Right lung (tissue), 10 donors: Measurements from ENCODE around the gene CEMIP2. TPM values are rescaled to one million over a fixed set of nuclear protein-coding genes. Genes with fewer than 3 reads are reported as not detected.
A peak's percentile ranks its signal among the peaks of the same experiment; 100 is the strongest.
"Not testable (repeated sequence)": the region's sequence is repeated elsewhere in the genome, so short reads cannot be mapped to it uniquely, and the experiment has no call there.

Experiments
- DNase-seq, 2 donors: peaks; one replicate each; pipeline ENCODE4 v3.0.0-alpha.2; 2013
- long read RNA-seq, 8 donors: transcript quantifications; one replicate each; lab custom pipeline, GENCODE V29; 2026
- polyA plus RNA-seq, 5 donors: library from polyadenylated mRNA; unstranded; fragments of 120-200 nt; gene quantifications; one replicate each; pipeline versions ENCODE4 v1.2.1 to v1.2.3, GENCODE V29; 2013; ENCODE audit warnings: inconsistent platforms in 1 of 5, low replicate concordance in 1 of 5; ENCODE audit not compliant: insufficient read length in 5 of 5, insufficient read depth in 1 of 5

CEMIP2 gene
- polyA plus RNA-seq: 10 to 100 TPM; 37.8 to 57.5 (median 50.2) TPM
- long read RNA-seq, donor 1, full-length matches to known transcripts: 6 of 6 reads
- long read RNA-seq, donor 1, partial matches to known transcripts: 0 of 6 reads
- long read RNA-seq, donor 1, other reads (novel, unspliced or antisense): 0 of 6 reads
- long read RNA-seq, donor 2, full-length matches to known transcripts: 1 of 1 reads
- long read RNA-seq, donor 2, partial matches to known transcripts: 0 of 1 reads
- long read RNA-seq, donor 2, other reads (novel, unspliced or antisense): 0 of 1 reads
- long read RNA-seq, donor 3, full-length matches to known transcripts: 8 of 8 reads
- long read RNA-seq, donor 3, partial matches to known transcripts: 0 of 8 reads
- long read RNA-seq, donor 3, other reads (novel, unspliced or antisense): 0 of 8 reads
- long read RNA-seq, donor 4, partial matches to known transcripts: 0 of 1 reads
- long read RNA-seq, donor 4, other reads (novel, unspliced or antisense): 0 of 1 reads
- long read RNA-seq, donor 5, partial matches to known transcripts: 0 of 2 reads
- long read RNA-seq, donor 5, other reads (novel, unspliced or antisense): 0 of 2 reads
- long read RNA-seq, donor 6, full-length matches to known transcripts: 8 of 8 reads
- long read RNA-seq, donor 6, partial matches to known transcripts: 0 of 8 reads
- long read RNA-seq, donor 6, other reads (novel, unspliced or antisense): 0 of 8 reads
- long read RNA-seq, donor 7, full-length matches to known transcripts: 7 of 7 reads
- long read RNA-seq, donor 7, partial matches to known transcripts: 0 of 7 reads
- long read RNA-seq, donor 7, other reads (novel, unspliced or antisense): 0 of 7 reads
- long read RNA-seq, donor 8, full-length matches to known transcripts: 2 of 2 reads
- long read RNA-seq, donor 8, partial matches to known transcripts: 0 of 2 reads
- long read RNA-seq, donor 8, other reads (novel, unspliced or antisense): 0 of 2 reads

GRCh38 chr9:71768388-71769174 lies at the start of gene CEMIP2:
CEMIP2 (minus strand) TSS chr9:71768513; CDS start chr9:71750373, 18,140 bp downstream.
- DNase-seq: peak; percentile 88

- DNase-seq: no peak
These were observed 48.7 kb upstream of the CEMIP2 start for GRCh38 chr9:71816916-71817451.

- DNase-seq: no peak
These were observed 46.5 kb upstream of the CEMIP2 start for GRCh38 chr9:71814815-71815214.

GRCh38 chr9:71814226-71814625 lies 45.9 kb upstream of the CEMIP2 start:
- no peak for DNase-seq

GRCh38 chr9:71812385-71812784 lies 44.1 kb upstream of the CEMIP2 start:
- DNase-seq: no peak

GRCh38 chr9:71808068-71808467 lies 39.8 kb upstream of the CEMIP2 start:
- no peak for DNase-seq

- DNase-seq: peak in 1 of 2 donors; percentile 42
These were observed 38.6 kb upstream of the CEMIP2 start for GRCh38 chr9:71806901-71807307.

- DNase-seq: not testable (repeated sequence)
These were observed 36.8 kb upstream of the CEMIP2 start for GRCh38 chr9:71805096-71805495.

GRCh38 chr9:71801826-71802225 lies 33.5 kb upstream of the CEMIP2 start:
- DNase-seq: no peak

- no peak for DNase-seq
These were observed 29.0 kb upstream of the CEMIP2 start for GRCh38 chr9:71797266-71797665.

- no peak for DNase-seq
These were observed 27.9 kb upstream of the CEMIP2 start for GRCh38 chr9:71796100-71796767.

GRCh38 chr9:71795097-71795813 lies 26.9 kb upstream of the CEMIP2 start:
- no peak for DNase-seq

GRCh38 chr9:71793386-71794105 lies 25.2 kb upstream of the CEMIP2 start:
- DNase-seq: no peak

GRCh38 chr9:71791875-71792274 lies 23.6 kb upstream of the CEMIP2 start:
- no peak for DNase-seq

GRCh38 chr9:71790296-71790695 lies 22.0 kb upstream of the CEMIP2 start:
- DNase-seq: no peak

- no peak for DNase-seq
These were observed 14.8 kb upstream of the CEMIP2 start for GRCh38 chr9:71783120-71783523.

GRCh38 chr9:71781391-71781790 lies 13.1 kb upstream of the CEMIP2 start:
- DNase-seq: no peak

- DNase-seq: no peak
These were observed 12.6 kb upstream of the CEMIP2 start for GRCh38 chr9:71780953-71781352.

GRCh38 chr9:71778085-71778484 lies 9.8 kb upstream of the CEMIP2 start:
- DNase-seq: no peak
